ENCODE results near the gene ST3GAL4.

Gene ST3GAL4

GRCh38 chr11:126440792-126441514 is 85.5 kb downstream of the ST3GAL4 start:
- FAIRE-seq = no peak
- peak; percentile 87 for DNase-seq (ENCODE audit: low spot score)

GRCh38 chr11:126443120-126443519 is 87.6 kb downstream of the ST3GAL4 start:
- DNase-seq (ENCODE audit: low spot score) (no peak), FAIRE-seq (no peak)

- DNase-seq (ENCODE audit: low spot score) (no peak), FAIRE-seq (no peak)
Observed at GRCh38 chr11:126444072-126444471, 88.6 kb downstream of the ST3GAL4 start.

GRCh38 chr11:126446581-126446980 is 91.1 kb downstream of the ST3GAL4 start:
- FAIRE-seq = no peak

GRCh38 chr11:126450198-126450597 is 94.7 kb downstream of the ST3GAL4 start:
- no peak for DNase-seq (ENCODE audit: low spot score)
- FAIRE-seq = no peak

More at GRCh38 chr11:126446581-126446980, 91.1 kb downstream of the ST3GAL4 start:
- DNase-seq (ENCODE audit: low spot score) = no peak

- DNase-seq (ENCODE audit: low spot score) (no peak), FAIRE-seq (peak; percentile 99)
Observed at GRCh38 chr11:126450806-126451205, 95.3 kb downstream of the ST3GAL4 start.

GRCh38 chr11:126451211-126451802 is 95.8 kb downstream of the ST3GAL4 start:
- FAIRE-seq (peak; percentile 62), DNase-seq (ENCODE audit: low spot score) (no peak)

GRCh38 chr11:126452241-126453101 is 97.0 kb downstream of the ST3GAL4 start:
- DNase-seq (ENCODE audit: low spot score) (no peak), FAIRE-seq (no peak)

GRCh38 chr11:126456089-126456488 is 100.6 kb downstream of the ST3GAL4 start:
- DNase-seq (ENCODE audit: low spot score) = no peak
- no peak for FAIRE-seq

- FAIRE-seq = peak; percentile 81
- DNase-seq (ENCODE audit: low spot score) = no peak
Observed at GRCh38 chr11:126456783-126457542, 101.5 kb downstream of the ST3GAL4 start.

GRCh38 chr11:126457817-126458216 is 102.3 kb downstream of the ST3GAL4 start:
- DNase-seq (ENCODE audit: low spot score) (no peak), FAIRE-seq (no peak)

GRCh38 chr11:126459691-126460281 is 104.3 kb downstream of the ST3GAL4 start:
- FAIRE-seq = no peak
- no peak for DNase-seq (ENCODE audit: low spot score)

- DNase-seq (ENCODE audit: low spot score) = no peak
- FAIRE-seq = no peak
Observed at GRCh38 chr11:126460417-126461095, 105.1 kb downstream of the ST3GAL4 start.

- DNase-seq (ENCODE audit: low spot score) = no peak
- no peak for FAIRE-seq
Observed at GRCh38 chr11:126461096-126461440, 105.6 kb downstream of the ST3GAL4 start.

GRCh38 chr11:126461996-126462395 is 106.5 kb downstream of the ST3GAL4 start:
- DNase-seq (ENCODE audit: low spot score) (no peak), FAIRE-seq (no peak)

- DNase-seq (ENCODE audit: low spot score) (no peak), FAIRE-seq (no peak)
Observed at GRCh38 chr11:126462422-126462821, 106.9 kb downstream of the ST3GAL4 start.

Measured in urothelium cell line (cell line).